Stomach (tissue), 9 donors: ENCODE measurements around the gene TANGO6. TPM values are rescaled to one million over a fixed set of nuclear protein-coding genes. Genes with fewer than 3 reads are reported as not detected.

ENCODE experiments used
- DNase-seq, 2 donors: peaks; one replicate each; pipeline versions ENCODE4 v3.0.0 to v3.0.0-alpha.2; 2013 to 2019
- H3K27ac ChIP-seq, 5 donors: fragments of 200-600 bp in 4 of 5; sonication (generic) in 4 of 5; one replicate each; pipeline ENCODE4 v1.5.1; 2013 to 2019; ENCODE audit warnings: mild to moderate bottlenecking in 1 of 5, moderate library complexity in 1 of 5
- H3K27me3 ChIP-seq, 3 donors: fragments of 200-600 bp; sonication (generic); one replicate each; pipeline ENCODE4 v1.5.1; 2017 to 2019; ENCODE audit warnings: mixed run types in 1 of 3
- H3K36me3 ChIP-seq, 4 donors: fragments of 200-600 bp; sonication (generic); 1 replicate in 3 of 4; 2 replicates in 1 of 4; pipeline ENCODE4 v1.5.1; 2016 to 2019
- H3K4me1 ChIP-seq, 4 donors: fragments of 200-600 bp; sonication (generic); one replicate each; pipeline ENCODE4 v1.5.1; 2016 to 2019
- H3K4me3 ChIP-seq, 4 donors: fragments of 200-600 bp; sonication (generic) in 3 of 4; one replicate each; pipeline ENCODE4 v1.5.1; 2016 to 2019; ENCODE audit warnings: mild to moderate bottlenecking in 1 of 4
- H3K9me3 ChIP-seq, 4 donors: fragments of 200-600 bp; sonication (generic); one replicate each; pipeline ENCODE4 v1.5.1; 2016 to 2019
- EP300 ChIP-seq: sonication (generic); formaldehyde crosslinking; IDR thresholded peaks from one replicate; pipeline ENCODE4 v1.6.1; 2017; ENCODE audit warnings: antibody characterized with exemption
- POLR2A ChIP-seq, 4 donors: fragments of 450-650 bp; IDR thresholded peaks; one replicate each; pipeline ENCODE4 v1.6.1; 2016; ENCODE audit warnings: antibody characterized with exemption in 4 of 4, control low read depth in 2 of 4, mild to moderate bottlenecking in 1 of 4, moderate library complexity in 1 of 4
- POLR2AphosphoS5 ChIP-seq, 3 donors: sonication (generic); formaldehyde crosslinking; IDR thresholded peaks; one replicate each; pipeline ENCODE4 v1.6.1; 2016; ENCODE audit warnings: antibody characterized with exemption in 3 of 3
- WGBS, 5 donors: extraction: QIAGEN DNeasy Blood & Tissue Kit in 3 of 5; methylation state at CpG; one replicate each; pipeline versions ENCODE4 v1.1.5 to v1.1.7; 2013 to 2018; 5-methylcytosine and 5-hydroxymethylcytosine counted together
- intact Hi-C: fragments of 100-400 bp; cut with DNase I; formaldehyde crosslinking; loops from one replicate; pipeline ENCODE4 v1.15.1; 2023; ENCODE audit warnings: low total_unique reads
- polyA plus RNA-seq, 3 donors: library from polyadenylated mRNA; stranded (reverse); fragments of 200-250 nt; gene quantifications; one replicate each; pipeline ENCODE4 v1.2.3, GENCODE V29; 2013
- total RNA-seq, 5 donors: library from RNA; depleted of rRNA; stranded (reverse); fragments of >200 nt; gene quantifications; one replicate each; pipeline versions ENCODE4 v1.1.0 to v1.2.3, GENCODE V29; 2014 to 2016
- TF ChIP-seq, protein P1 (sequence below), 7 experiments: fragments of 450-650 bp in 4 of 7; fragments of 200-600 bp in 3 of 7; sonication (generic) in 3 of 7; IDR thresholded peaks; one replicate each; pipeline ENCODE4 v1.5.1; 2016 to 2019; ENCODE audit warnings: antibody characterized with exemption in 7 of 7, control low read depth in 2 of 7, mild to moderate bottlenecking in 1 of 7
- donor health status: healthy with polysubstance abuse.
- donor health status: Bipolar disorder and iron deficiency.
- donor health status: healthy.

The TANGO6 gene
- total and polyA plus RNA-seq, 8 donors: 2.2 to 32.7 (median 11.4) TPM

DNA sequence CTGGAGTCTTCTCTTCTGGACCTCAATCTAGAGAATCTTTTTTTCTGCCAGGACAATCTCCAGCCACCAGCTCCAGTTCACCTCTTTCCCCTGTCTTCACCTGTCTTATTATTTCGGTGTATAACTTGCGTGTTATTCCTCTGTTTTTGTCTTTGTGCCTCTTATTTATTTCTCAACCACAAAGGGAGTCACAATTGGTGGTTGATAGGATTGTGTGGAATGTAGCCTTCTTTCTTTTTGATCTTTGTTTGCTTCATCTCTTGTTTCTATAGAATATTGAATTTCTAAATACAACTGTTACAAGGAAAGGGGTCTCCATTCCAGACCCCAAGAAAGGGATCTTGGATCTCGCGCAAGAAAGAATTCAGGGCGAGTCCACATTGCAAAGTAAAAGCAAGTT, 226.2 kb downstream of the TANGO6 start:
- WGBS, 5 donors: 94 to 97% (median 95%) methylated on average over 5 of the region's 5 CpGs
- Histone ChIP-seq H3K4me1 (peaks cover 0 to 4% (median 0%) of the 10 kb centered on the region in 4 donors), H3K27me3 (no peaks in the 10 kb centered on the region), H3K9me3 (no peaks in the 10 kb centered on the region), H3K36me3 (peaks cover 0 to 5% (median 2%) of the 10 kb centered on the region in 4 donors), H3K4me3 (no peak overlapping the region), H3K27ac (no peak overlapping the region)
- DNase-seq: no peak
- intact Hi-C loops: no loop called here
- TF ChIP-seq, protein P1, sequence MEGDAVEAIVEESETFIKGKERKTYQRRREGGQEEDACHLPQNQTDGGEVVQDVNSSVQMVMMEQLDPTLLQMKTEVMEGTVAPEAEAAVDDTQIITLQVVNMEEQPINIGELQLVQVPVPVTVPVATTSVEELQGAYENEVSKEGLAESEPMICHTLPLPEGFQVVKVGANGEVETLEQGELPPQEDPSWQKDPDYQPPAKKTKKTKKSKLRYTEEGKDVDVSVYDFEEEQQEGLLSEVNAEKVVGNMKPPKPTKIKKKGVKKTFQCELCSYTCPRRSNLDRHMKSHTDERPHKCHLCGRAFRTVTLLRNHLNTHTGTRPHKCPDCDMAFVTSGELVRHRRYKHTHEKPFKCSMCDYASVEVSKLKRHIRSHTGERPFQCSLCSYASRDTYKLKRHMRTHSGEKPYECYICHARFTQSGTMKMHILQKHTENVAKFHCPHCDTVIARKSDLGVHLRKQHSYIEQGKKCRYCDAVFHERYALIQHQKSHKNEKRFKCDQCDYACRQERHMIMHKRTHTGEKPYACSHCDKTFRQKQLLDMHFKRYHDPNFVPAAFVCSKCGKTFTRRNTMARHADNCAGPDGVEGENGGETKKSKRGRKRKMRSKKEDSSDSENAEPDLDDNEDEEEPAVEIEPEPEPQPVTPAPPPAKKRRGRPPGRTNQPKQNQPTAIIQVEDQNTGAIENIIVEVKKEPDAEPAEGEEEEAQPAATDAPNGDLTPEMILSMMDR (IDR thresholded peaks at IDR 0.05): no peak
- TF ChIP-seq POLR2AphosphoS5 (IDR thresholded peaks at IDR 0.05) (no peak), POLR2A (IDR thresholded peaks at IDR 0.05) (no peak), EP300 (no peak)

DNA sequence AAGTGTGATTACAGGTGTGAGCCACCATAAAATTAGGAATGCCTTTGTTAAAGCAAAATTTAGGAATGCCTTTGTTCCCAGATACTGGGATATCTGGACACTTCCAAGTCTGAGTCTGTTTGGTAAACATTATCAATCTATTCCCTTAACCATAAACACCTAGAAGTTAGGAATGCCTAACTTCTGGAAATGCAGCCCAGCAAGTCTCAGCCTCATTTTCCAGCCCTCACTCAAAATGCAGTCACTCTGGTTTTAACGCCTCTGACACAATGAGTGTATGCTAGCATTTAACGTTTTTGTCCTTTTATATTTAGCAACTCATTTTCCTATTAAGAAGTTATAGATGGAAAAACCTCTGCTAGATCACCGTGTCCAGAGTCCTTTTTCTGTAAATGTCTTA, 227.7 kb downstream of the TANGO6 start:
- Histone ChIP-seq H3K27me3 (no peaks in the 10 kb centered on the region), H3K27ac (no peak overlapping the region), H3K4me3 (no peak overlapping the region), H3K4me1 (peaks cover 0 to 4% (median 0%) of the 10 kb centered on the region in 4 donors), H3K9me3 (no peaks in the 10 kb centered on the region), H3K36me3 (peaks cover 0 to 5% (median 0%) of the 10 kb centered on the region in 4 donors)
- intact Hi-C loops: no loop called here
- TF ChIP-seq EP300: no peak
- TF ChIP-seq, protein P1 (IDR thresholded peaks at IDR 0.05): no peak
- TF ChIP-seq POLR2AphosphoS5 (IDR thresholded peaks at IDR 0.05): no peak
- no peak for TF ChIP-seq POLR2A (IDR thresholded peaks at IDR 0.05)
- WGBS, 5 donors: 75 to 77% (median 76%) methylated on average over 3 of the region's 3 CpGs
- DNase-seq: no peak

GRCh38 chr16:69072640-69072974, 229.3 kb downstream of the TANGO6 start:
- intact Hi-C loops: no loop called here
- Histone ChIP-seq H3K27me3 (no peaks in the 10 kb centered on the region), H3K36me3 (peaks cover 0 to 5% (median 0%) of the 10 kb centered on the region in 4 donors), H3K4me3 (no peak overlapping the region), H3K9me3 (no peaks in the 10 kb centered on the region), H3K27ac (peak overlapping the region in 1 of 5 donors; percentile 8), H3K4me1 (peaks cover 0 to 4% (median 0%) of the 10 kb centered on the region in 4 donors)
- TF ChIP-seq, protein P1 (IDR thresholded peaks at IDR 0.05): no peak
- TF ChIP-seq POLR2AphosphoS5 (IDR thresholded peaks at IDR 0.05) (no peak), EP300 (no peak), POLR2A (IDR thresholded peaks at IDR 0.05) (no peak)
- DNase-seq: no peak
- WGBS, 5 donors: 60 to 89% (median 86%) methylated on average over 2 of the region's 2 CpGs

- TF ChIP-seq EP300: no peak
- TF ChIP-seq, protein P1 (IDR thresholded peaks at IDR 0.05): no peak
- no peak for TF ChIP-seq POLR2A (IDR thresholded peaks at IDR 0.05)
- no peak for TF ChIP-seq POLR2AphosphoS5 (IDR thresholded peaks at IDR 0.05)
- Histone ChIP-seq H3K4me1 (peaks cover 0 to 4% (median 0%) of the 10 kb centered on the region in 4 donors), H3K36me3 (peaks cover 0 to 5% (median 0%) of the 10 kb centered on the region in 4 donors), H3K9me3 (no peaks in the 10 kb centered on the region), H3K27me3 (no peaks in the 10 kb centered on the region), H3K27ac (peak overlapping the region in 1 of 5 donors; percentile 8), H3K4me3 (no peak overlapping the region)
- intact Hi-C loops: no loop called here
- WGBS, 5 donors: 75 to 93% (median 89%) methylated on average over 10 of the region's 10 CpGs
- DNase-seq: no peak
These were observed 229.9 kb downstream of the TANGO6 start for GRCh38 chr16:69073181-69073702.
